ENCODE data around the gene ARR3.

GRCh38 chrX:70241501-70241900 lies 26.6 kb upstream of the ARR3 start:
- TF ChIP-seq, protein P1, sequence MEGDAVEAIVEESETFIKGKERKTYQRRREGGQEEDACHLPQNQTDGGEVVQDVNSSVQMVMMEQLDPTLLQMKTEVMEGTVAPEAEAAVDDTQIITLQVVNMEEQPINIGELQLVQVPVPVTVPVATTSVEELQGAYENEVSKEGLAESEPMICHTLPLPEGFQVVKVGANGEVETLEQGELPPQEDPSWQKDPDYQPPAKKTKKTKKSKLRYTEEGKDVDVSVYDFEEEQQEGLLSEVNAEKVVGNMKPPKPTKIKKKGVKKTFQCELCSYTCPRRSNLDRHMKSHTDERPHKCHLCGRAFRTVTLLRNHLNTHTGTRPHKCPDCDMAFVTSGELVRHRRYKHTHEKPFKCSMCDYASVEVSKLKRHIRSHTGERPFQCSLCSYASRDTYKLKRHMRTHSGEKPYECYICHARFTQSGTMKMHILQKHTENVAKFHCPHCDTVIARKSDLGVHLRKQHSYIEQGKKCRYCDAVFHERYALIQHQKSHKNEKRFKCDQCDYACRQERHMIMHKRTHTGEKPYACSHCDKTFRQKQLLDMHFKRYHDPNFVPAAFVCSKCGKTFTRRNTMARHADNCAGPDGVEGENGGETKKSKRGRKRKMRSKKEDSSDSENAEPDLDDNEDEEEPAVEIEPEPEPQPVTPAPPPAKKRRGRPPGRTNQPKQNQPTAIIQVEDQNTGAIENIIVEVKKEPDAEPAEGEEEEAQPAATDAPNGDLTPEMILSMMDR (IDR thresholded peaks at IDR 0.05), result no peak
- TF ChIP-seq, protein P2, sequence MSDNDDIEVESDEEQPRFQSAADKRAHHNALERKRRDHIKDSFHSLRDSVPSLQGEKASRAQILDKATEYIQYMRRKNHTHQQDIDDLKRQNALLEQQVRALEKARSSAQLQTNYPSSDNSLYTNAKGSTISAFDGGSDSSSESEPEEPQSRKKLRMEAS (CRISPR knock-in tag; IDR thresholded peaks at IDR 0.05), result no peak
- TF ChIP-seq NR3C1 (CRISPR knock-in tag; conservative IDR thresholded peaks at IDR 0.05; ENCODE audit: low read depth), result no peak
- TF ChIP-seq MLX (CRISPR knock-in tag; IDR thresholded peaks at IDR 0.05), result no peak
- TF ChIP-seq, protein P3, sequence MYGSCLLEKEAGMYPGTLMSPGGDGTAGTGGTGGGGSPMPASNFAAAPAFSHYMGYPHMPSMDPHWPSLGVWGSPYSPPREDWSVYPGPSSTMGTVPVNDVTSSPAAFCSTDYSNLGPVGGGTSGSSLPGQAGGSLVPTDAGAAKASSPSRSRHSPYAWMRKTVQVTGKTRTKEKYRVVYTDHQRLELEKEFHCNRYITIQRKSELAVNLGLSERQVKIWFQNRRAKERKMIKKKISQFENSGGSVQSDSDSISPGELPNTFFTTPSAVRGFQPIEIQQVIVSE (CRISPR knock-in tag; IDR thresholded peaks at IDR 0.05; ENCODE audit: borderline replicate concordance), result no peak
- no peak for TF ChIP-seq ARID4B (CRISPR knock-in tag; IDR thresholded peaks at IDR 0.05; ENCODE audit: borderline replicate concordance)

All from WTC11 (cell line).